Measurements from ENCODE around the gene TAF7L. TPM values are rescaled to one million over a fixed set of nuclear protein-coding genes. Genes with fewer than 3 reads are reported as not detected.
"Not testable (repeated sequence)": the region's sequence is repeated elsewhere in the genome, so short reads cannot be mapped to it uniquely, and the experiment has no call there.

Gene TAF7L
- not detected for total RNA-seq
- long read RNA-seq, result 0 reads

GRCh38 chrX:101290957-101291603, at the start of gene TAF7L:
TSS of gene TAF7L (minus strand) at chrX:101291334. CDS start at chrX:101287543, 3,791 bp downstream.
- no peaks in the 10 kb centered on the region for H3K36me3 ChIP-seq
- DNase-seq (no peak), ATAC-seq (no peak)
- no peaks in the 10 kb centered on the region for H3K4me1 ChIP-seq
- intact Hi-C loops (cut with DNase I), result no loop called here
- no peaks in the 10 kb centered on the region for H3K9me3 ChIP-seq
- H3K27ac ChIP-seq, result no peak within 1 kb of the TSS
- no peaks in the 10 kb centered on the region for H3K27me3 ChIP-seq
- H3K4me3 ChIP-seq, result no peak within 1 kb of the TSS
- TF ChIP-seq CTCF (IDR thresholded peaks at IDR 0.05), result no peak

- intact Hi-C loops (cut with DNase I), result no loop called here
- DNase-seq (no peak), ATAC-seq (no peak)
- Histone ChIP-seq H3K4me1 (no peaks in the 10 kb centered on the region), H3K36me3 (no peaks in the 10 kb centered on the region), H3K27ac (no peak overlapping the region), H3K4me3 (no peak overlapping the region), H3K9me3 (no peaks in the 10 kb centered on the region), H3K27me3 (no peaks in the 10 kb centered on the region)
- no peak for TF ChIP-seq CTCF (IDR thresholded peaks at IDR 0.05)
Measured at GRCh38 chrX:101337776-101338271, 46.7 kb upstream of the TAF7L start.

GRCh38 chrX:101334310-101334709, 43.2 kb upstream of the TAF7L start:
- DNase-seq, H3K27ac ChIP-seq: not testable (repeated sequence)

GRCh38 chrX:101326600-101326999, 35.5 kb upstream of the TAF7L start:
- H3K27ac ChIP-seq; H3K36me3 ChIP-seq; H3K4me3 ChIP-seq; intact Hi-C loops (cut with DNase I); H3K4me1 ChIP-seq; H3K27me3 ChIP-seq; ATAC-seq; H3K9me3 ChIP-seq; DNase-seq: not testable (repeated sequence)

More at GRCh38 chrX:101334310-101334709, 43.2 kb upstream of the TAF7L start:
- H3K36me3 ChIP-seq; H3K4me3 ChIP-seq; H3K27me3 ChIP-seq; intact Hi-C loops (cut with DNase I); ATAC-seq; H3K9me3 ChIP-seq; H3K4me1 ChIP-seq: not testable (repeated sequence)

GRCh38 chrX:101303790-101304189, 12.7 kb upstream of the TAF7L start:
- no peak for DNase-seq
- H3K4me3 ChIP-seq, result no peak overlapping the region
- H3K4me1 ChIP-seq, result no peaks in the 10 kb centered on the region
- H3K27me3 ChIP-seq, result no peaks in the 10 kb centered on the region
- no peaks in the 10 kb centered on the region for H3K9me3 ChIP-seq
- no peaks in the 10 kb centered on the region for H3K36me3 ChIP-seq
- no peak overlapping the region for H3K27ac ChIP-seq
- no peak for ATAC-seq
- intact Hi-C loops (cut with DNase I), result no loop called here
- no peak for TF ChIP-seq CTCF (IDR thresholded peaks at IDR 0.05)

- H3K9me3 ChIP-seq; H3K36me3 ChIP-seq; H3K27ac ChIP-seq; DNase-seq; H3K27me3 ChIP-seq; H3K4me1 ChIP-seq; intact Hi-C loops (cut with DNase I); H3K4me3 ChIP-seq; ATAC-seq: not testable (repeated sequence)
Measured at GRCh38 chrX:101295603-101296002, 4.5 kb upstream of the TAF7L start.

GRCh38 chrX:101287402-101287801, 3.7 kb downstream of the TAF7L start:
- DNase-seq (no peak), ATAC-seq (peak; percentile 54)
- TF ChIP-seq CTCF (IDR thresholded peaks at IDR 0.05), result peak; percentile 54
- intact Hi-C loops (cut with DNase I), result no loop called here
- H3K36me3 ChIP-seq, result no peaks in the 10 kb centered on the region
- no peak overlapping the region for H3K27ac ChIP-seq
- H3K4me1 ChIP-seq, result no peaks in the 10 kb centered on the region
- H3K4me3 ChIP-seq, result no peak overlapping the region
- H3K9me3 ChIP-seq, result no peaks in the 10 kb centered on the region
- H3K27me3 ChIP-seq, result no peaks in the 10 kb centered on the region

Measured in upper lobe of right lung (tissue), 1 donor.